ENCODE measurements around the gene LTBP1. TPM values are rescaled to one million over a fixed set of nuclear protein-coding genes. Genes with fewer than 3 reads are reported as not detected.
"Not testable (repeated sequence)": the region's sequence is repeated elsewhere in the genome, so short reads cannot be mapped to it uniquely, and the experiment has no call there.

LTBP1 gene
- total and polyA plus RNA-seq, 10 of the 15 experiments (the other 5 are each of a cell fraction or from before 2014, with no cell fraction given): 0.01 to 0.28 (median 0.12) TPM; not detected in 2

GRCh38 chr2:33441235-33441810 lies 494.6 kb downstream of the LTBP1 start (continued):
- TF ChIP-seq SIX5 (IDR thresholded peaks at IDR 0.05; ENCODE audit: low read depth, low read length, severe bottlenecking): no peak
- TF ChIP-seq RAD21 (IDR thresholded peaks at IDR 0.05; ENCODE audit: insufficient read depth, low read depth, low read length): peak; percentile 81
- TF ChIP-seq POU2F2 (IDR thresholded peaks at IDR 0.05; ENCODE audit: borderline replicate concordance, low read depth, low read length): no peak

GRCh38 chr2:33442052-33442451 lies 495.3 kb downstream of the LTBP1 start:
- H3K36me3 ChIP-seq (ENCODE audit: control insufficient read depth in 2 of 2, insufficient read depth in 2 of 2, low read length in 1 of 2); DNase-seq (ENCODE audit: low read depth, low spot score); intact Hi-C loops (cut with micrococcal nuclease; ENCODE audit: unreplicated experiment); H3K9me3 ChIP-seq (replicated peaks; ENCODE audit: control insufficient read depth, insufficient read depth, low read length); H3K79me2 ChIP-seq (ENCODE audit: control insufficient read depth, insufficient read depth, low read length); POLR2A ChIA-PET; H3K9ac ChIP-seq (ENCODE audit: control insufficient read depth, insufficient read depth, low read length); H3K4me3 ChIP-seq; FAIRE-seq; H3K27me3 ChIP-seq (replicated peaks in 1 of 2; ENCODE audit: control insufficient read depth in 2 of 2, insufficient read depth in 2 of 2, low read length in 1 of 2); H3K4me1 ChIP-seq (ENCODE audit: control insufficient read depth, insufficient read depth, low read length); ATAC-seq; H2AFZ ChIP-seq (ENCODE audit: control insufficient read depth, low read depth, low read length); H3K27ac ChIP-seq (ENCODE audit: control insufficient read depth, insufficient read depth); BruUV-seq (replicated peaks); in situ Hi-C loops (cut with MboI); H3K4me2 ChIP-seq (ENCODE audit: control insufficient read depth, insufficient read depth); H4K20me1 ChIP-seq (ENCODE audit: control insufficient read depth, insufficient read depth): not testable (repeated sequence)
- ChIA-PET CTCF (interaction anchor here (0.6 to 3.1 kb wide), 4 partner anchors 52 to 668 kb away, joined by 3 to 22 read pairs (median 3); no protein-coding TSS in a partner anchor), SMC1A (ENCODE audit: uncharacterized antibody, unreplicated experiment) (interaction anchor here (0.6 to 6.0 kb wide), 5 partner anchors 10 to 141 kb away, joined by 3 to 46 read pairs (median 4); no protein-coding TSS in a partner anchor), RAD21 (ENCODE audit: unreplicated experiment) (interaction anchor here (0.9 to 1.3 kb wide), 2 partner anchors 14 to 71 kb away, joined by 3 read pairs; no protein-coding TSS in a partner anchor)
- WGBS (ENCODE audit: insufficient coverage, insufficient replicate concordance, low lambda C conversion rate, missing lambda C conversion rate): 98% methylated on average over 9 of the region's 9 CpGs

- 66% methylated on average over 6 of the region's 6 CpGs for WGBS (ENCODE audit: insufficient coverage, insufficient replicate concordance, low lambda C conversion rate, missing lambda C conversion rate)
- ATAC-seq (no peak), FAIRE-seq (no peak), DNase-seq (ENCODE audit: low read depth, low spot score) (no peak)
- intact Hi-C loops (cut with micrococcal nuclease; ENCODE audit: unreplicated experiment): no loop called here
- Histone ChIP-seq H4K20me1 (ENCODE audit: control insufficient read depth, insufficient read depth) (no peaks in the 10 kb centered on the region), H2AFZ (ENCODE audit: control insufficient read depth, low read depth, low read length) (no peak overlapping the region), H3K9ac (ENCODE audit: control insufficient read depth, insufficient read depth, low read length) (no peak overlapping the region), H3K27me3 (replicated peaks in 1 of 2; ENCODE audit: control insufficient read depth in 2 of 2, insufficient read depth in 2 of 2, low read length in 1 of 2) (no peaks in the 10 kb centered on the region), H3K4me3 (no peak overlapping the region), H3K36me3 (ENCODE audit: control insufficient read depth in 2 of 2, insufficient read depth in 2 of 2, low read length in 1 of 2) (no peaks in the 10 kb centered on the region), H3K4me1 (ENCODE audit: control insufficient read depth, insufficient read depth, low read length) (no peaks in the 10 kb centered on the region), H3K9me3 (replicated peaks; ENCODE audit: control insufficient read depth, insufficient read depth, low read length) (no peaks in the 10 kb centered on the region), H3K79me2 (ENCODE audit: control insufficient read depth, insufficient read depth, low read length) (no peaks in the 10 kb centered on the region), H3K27ac (ENCODE audit: control insufficient read depth, insufficient read depth) (no peak overlapping the region), H3K4me2 (ENCODE audit: control insufficient read depth, insufficient read depth) (no peak overlapping the region)
- ChIA-PET POLR2A (no interaction called here), CTCF (interaction anchor here (0.6 to 3.1 kb wide), 3 partner anchors 61 to 669 kb away, joined by 3 to 22 read pairs (median 3); no protein-coding TSS in a partner anchor), RAD21 (ENCODE audit: unreplicated experiment) (interaction anchor here (0.9 kb wide), 1 partner anchor 14 kb away, joined by 3 read pairs; no protein-coding TSS in a partner anchor), SMC1A (ENCODE audit: uncharacterized antibody, unreplicated experiment) (interaction anchor here (0.6 to 6.0 kb wide), 4 partner anchors 10 to 141 kb away, joined by 3 to 46 read pairs (median 4); no protein-coding TSS in a partner anchor)
- no TSS peak for BruUV-seq (replicated peaks)
- in situ Hi-C loops (cut with MboI): no loop called here
- no peak for TF ChIP-seq RFX5 (IDR thresholded peaks at IDR 0.05; ENCODE audit: low read depth, low read length)
- TF ChIP-seq POLR2A (IDR thresholded peaks at IDR 0.05; ENCODE audit: low read depth, low read length): no peak
- no peak for TF ChIP-seq NFXL1 (IDR thresholded peaks at IDR 0.05; ENCODE audit: borderline replicate concordance)
- TF ChIP-seq, protein P1, sequence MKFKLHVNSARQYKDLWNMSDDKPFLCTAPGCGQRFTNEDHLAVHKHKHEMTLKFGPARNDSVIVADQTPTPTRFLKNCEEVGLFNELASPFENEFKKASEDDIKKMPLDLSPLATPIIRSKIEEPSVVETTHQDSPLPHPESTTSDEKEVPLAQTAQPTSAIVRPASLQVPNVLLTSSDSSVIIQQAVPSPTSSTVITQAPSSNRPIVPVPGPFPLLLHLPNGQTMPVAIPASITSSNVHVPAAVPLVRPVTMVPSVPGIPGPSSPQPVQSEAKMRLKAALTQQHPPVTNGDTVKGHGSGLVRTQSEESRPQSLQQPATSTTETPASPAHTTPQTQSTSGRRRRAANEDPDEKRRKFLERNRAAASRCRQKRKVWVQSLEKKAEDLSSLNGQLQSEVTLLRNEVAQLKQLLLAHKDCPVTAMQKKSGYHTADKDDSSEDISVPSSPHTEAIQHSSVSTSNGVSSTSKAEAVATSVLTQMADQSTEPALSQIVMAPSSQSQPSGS (IDR thresholded peaks at IDR 0.05; ENCODE audit: low read length): no peak
- no peak for TF ChIP-seq MXI1 (IDR thresholded peaks at IDR 0.05; ENCODE audit: low read depth, low read length)
- no peak for TF ChIP-seq CREM (IDR thresholded peaks at IDR 0.05; ENCODE audit: low read depth)
- TF ChIP-seq FOXK2 (IDR thresholded peaks at IDR 0.05): no peak
- no peak for TF ChIP-seq CREB1 (IDR thresholded peaks at IDR 0.05; ENCODE audit: low read depth)
- TF ChIP-seq ZNF622 (IDR thresholded peaks at IDR 0.05): no peak
- no peak for TF ChIP-seq IKZF1 (conservative IDR thresholded peaks at IDR 0.05)
- no peak for TF ChIP-seq FOS (IDR thresholded peaks at IDR 0.05; ENCODE audit: borderline replicate concordance, extremely low read depth, insufficient read length)
- TF ChIP-seq CEBPB (IDR thresholded peaks at IDR 0.05; ENCODE audit: borderline replicate concordance in 1 of 2, low read depth in 2 of 2, low read length in 2 of 2): no peak
Observed at GRCh38 chr2:33442528-33443079, 495.9 kb downstream of the LTBP1 start.

All from GM12878 (cell line).